Islet precursor cell (in vitro differentiated cells): Measurements from ENCODE around the gene HDAC11.
"Not testable (repeated sequence)": the region's sequence is repeated elsewhere in the genome, so short reads cannot be mapped to it uniquely, and the experiment has no call there.

Experiments
- DNase-seq: peaks from one replicate; pipeline ENCODE4 v3.0.0-alpha.2; 2018

HDAC11 gene

DNA sequence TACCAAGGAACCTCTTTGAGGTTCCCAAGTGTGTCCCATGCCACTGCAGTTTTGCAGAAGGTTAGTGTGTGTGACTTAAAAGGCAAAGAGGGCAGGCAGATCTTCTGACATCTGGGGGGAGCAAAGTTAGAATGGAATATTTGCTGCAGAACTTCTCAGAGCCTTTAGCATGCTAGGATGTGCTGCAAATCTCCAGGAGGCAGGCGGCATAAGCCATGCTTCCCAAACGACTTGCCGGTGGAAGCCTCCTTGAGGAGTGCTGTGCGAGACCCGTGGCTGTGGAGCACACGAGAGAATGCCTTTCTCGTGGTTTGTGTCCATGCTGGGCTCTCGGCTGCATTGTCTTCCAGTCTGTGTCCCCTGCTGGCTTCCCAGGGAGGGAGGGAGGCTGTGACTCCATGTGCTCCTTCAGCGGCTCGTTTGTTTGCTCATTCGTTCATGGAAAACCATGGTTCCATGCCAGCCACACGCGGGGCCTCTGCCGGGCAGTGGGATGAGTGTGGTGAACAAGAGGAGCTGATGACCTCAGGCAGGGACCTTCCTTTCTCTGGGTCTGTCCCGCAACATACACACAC, 13.8 kb downstream of the HDAC11 start:
- DNase-seq, result no peak

DNA sequence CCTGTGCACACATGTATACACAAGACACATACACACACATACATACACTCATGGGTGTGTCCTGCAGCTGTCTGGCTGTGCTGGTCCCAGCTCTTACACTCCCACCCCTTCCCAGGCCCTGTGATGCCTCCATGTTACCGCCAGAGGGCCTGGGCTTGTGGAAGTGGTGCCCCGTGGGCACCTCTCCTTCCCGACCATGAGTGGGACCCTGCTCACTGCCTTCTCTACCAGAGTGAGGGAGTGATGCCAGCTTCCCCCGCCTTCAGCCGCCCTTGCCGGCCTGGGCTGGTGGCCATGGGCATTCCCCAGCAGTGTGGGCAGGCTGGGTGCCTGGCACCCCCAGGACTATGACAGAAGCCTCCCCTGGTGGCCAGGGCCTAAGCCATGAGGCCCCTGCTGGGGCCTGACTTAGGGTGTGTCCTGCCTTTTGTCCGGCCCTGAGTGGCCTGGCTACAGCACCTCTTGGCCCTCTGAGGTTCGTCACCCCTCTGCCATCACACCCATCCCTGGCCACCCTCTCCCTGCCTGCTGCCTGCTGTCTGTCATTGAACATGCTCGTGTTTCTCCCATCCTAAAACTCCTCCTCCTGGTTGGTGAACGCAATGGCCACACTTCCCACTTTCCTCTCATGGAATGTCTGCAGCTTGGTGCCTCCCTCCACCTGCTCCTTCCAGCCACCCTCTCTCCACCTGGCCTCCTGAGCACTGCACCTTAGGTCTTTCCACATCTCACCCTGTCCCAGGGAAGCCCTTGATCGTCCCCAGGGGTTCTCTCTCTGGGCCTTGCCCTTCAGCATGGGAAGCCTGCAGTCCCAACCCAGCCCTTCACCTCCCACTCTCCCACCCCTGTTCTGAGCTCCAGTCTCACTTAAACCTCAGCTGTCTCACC, 14.6 kb downstream of the HDAC11 start:
- DNase-seq, result peak; percentile 75

DNA sequence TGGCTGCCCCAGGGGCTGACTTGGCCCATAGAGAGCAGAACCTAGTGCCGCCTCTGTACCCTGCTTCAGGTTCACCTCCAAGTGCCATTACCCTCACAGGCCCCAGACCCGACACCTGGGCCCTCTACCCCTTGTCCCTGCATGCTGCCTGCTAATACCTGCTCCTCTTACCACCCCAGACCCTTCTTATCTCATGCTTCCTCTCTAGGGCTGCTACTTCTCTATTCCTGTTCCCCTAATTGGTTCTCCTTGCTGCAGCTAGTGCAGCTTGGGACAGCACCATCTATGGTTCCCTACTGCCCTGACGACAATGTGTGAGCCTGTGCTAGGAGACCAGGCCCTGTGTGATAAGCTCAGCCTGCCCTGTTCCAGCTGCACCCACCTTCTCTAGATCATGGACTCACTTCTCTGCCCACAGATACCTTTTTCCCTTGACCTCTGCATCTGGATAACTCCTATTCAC, 15.3 kb downstream of the HDAC11 start:
- no peak for DNase-seq

DNA sequence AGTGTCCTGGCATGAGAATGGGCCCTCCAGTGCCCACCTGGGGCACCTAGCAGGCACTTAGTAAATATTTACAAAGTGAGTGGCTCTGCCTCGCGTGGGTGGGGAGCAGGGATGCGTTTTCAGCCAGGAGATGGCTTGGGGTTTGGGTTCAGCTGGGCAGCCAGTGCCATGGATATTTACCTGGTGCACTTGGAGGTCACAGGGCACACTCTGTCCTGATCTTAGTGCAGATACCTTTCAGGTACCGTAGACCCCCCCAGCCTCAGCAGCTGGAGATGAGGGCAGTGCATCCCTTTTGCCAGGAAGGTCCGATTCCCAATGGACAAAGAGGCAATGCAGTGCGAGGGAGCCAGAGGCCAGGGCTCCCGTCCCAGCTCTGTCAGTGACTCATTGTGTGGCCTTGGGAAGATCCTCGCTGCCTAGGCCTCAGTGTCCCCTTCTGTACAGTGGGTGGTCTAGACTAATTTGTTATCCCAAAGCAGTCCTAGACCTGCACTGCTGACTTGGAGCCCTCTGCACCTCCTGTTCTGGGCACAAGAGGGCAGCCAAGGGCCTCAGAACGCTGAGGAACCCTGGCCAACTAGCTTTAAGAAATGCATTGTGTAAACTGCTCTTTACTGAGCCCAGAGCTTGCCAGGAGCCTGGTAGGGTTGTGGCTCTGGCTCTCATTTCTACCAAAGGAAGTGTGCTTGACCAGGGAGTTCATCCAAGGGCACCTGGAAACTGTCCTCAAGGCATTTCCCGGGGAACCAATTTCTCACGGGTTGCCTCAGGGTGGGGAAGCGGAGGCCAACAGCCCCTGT, 16.0 kb downstream of the HDAC11 start:
- peak; percentile 89 for DNase-seq

DNA sequence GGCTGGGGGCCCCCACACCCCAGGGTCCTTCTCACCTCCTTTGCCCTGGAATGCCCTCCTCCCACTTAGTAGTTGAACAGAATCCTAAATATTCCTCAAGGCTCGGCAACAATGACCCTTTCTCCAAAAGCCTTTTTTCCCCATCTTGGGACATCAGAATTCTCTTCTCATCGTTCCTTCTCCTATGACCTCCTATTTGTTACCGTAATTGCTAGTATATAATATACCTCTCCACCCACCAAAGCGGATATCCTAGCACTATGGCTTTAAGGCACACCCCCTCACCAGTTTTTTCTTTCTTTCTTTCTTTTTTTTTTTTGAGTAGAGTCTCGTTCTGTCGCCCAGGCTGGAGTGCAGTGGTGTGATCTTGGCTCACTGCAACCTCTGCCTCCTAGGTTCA, 16.8 kb downstream of the HDAC11 start:
- no peak for DNase-seq

DNA sequence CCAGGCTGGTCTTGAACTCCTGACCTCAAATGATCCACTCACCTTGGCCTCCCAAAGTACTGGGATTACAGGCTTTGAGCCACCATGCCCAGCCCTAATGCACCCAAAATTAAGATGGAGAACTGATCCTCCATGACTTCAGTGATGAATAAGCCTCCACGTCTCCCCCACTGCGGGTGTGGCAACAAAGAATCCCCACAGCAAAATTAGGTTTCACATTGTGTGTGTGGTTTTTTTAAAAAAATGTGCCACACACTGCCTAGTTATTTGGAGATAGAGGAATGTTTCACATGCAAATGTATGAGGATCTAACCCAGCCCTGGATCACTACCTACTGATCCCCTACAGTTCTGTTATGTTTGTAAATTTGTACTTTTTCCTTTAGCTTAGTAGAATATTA, 17.3 kb downstream of the HDAC11 start:
- no peak for DNase-seq

GRCh38 chr3:13498354-13499060, 18.4 kb downstream of the HDAC11 start:
- DNase-seq, result peak; percentile 56

GRCh38 chr3:13499246-13499645, 19.1 kb downstream of the HDAC11 start:
- not testable (repeated sequence) for DNase-seq

DNA sequence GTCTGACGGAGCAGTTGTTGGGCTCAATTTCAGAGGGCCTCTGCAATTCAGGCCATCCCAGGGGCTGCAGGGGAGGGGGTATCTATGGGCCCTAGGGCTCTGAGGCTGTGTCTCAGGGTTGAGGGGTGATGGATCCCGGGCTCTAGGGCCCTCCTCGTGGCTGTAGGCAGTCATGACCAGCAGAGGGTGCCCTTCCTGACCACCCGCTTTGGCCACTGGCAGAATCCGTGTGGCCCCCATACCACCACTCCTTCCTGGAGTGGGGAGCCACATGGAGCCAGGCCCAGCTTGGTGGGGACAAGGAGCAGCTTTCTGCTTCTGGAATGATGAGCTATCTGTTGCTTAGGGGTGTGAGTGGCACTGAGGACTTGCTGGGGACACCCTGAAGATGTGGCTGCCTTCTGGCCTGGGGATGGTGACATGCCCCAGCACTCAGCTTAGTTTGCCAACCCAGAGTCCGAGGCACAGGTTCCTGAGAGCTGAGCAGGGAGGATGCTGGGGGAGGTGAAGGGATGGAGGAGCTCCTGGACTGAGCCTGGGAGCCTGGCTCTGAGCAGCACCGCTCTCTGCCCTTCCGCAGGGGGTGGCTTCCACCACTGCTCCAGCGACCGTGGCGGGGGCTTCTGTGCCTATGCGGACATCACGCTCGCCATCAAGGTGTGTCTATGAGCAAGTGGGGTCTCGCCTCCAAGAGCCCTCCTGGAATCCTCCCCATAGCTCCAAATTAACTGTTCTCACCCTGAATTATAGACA, 20.2 kb downstream of the HDAC11 start:
- peak; percentile 63 for DNase-seq

DNA sequence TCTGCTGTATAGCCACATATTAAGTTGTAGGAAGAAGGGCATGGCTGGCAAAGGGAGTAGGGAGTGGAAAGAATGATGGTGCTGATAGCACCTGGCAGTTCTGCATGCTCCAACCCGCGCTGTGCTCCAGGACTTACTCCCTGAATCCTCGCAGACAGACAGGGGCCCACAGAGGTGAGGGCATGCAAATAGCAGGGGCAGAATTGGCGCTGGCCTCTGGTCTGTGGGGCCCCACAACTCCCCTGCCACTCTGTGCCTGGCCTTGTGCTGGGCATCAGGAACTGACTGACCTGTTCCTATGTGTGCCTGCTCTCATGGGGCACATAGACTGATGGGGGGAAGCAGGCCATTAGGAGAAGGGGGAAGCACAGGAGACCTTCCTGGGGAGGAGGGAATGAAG, 20.9 kb downstream of the HDAC11 start:
- no peak for DNase-seq

DNA sequence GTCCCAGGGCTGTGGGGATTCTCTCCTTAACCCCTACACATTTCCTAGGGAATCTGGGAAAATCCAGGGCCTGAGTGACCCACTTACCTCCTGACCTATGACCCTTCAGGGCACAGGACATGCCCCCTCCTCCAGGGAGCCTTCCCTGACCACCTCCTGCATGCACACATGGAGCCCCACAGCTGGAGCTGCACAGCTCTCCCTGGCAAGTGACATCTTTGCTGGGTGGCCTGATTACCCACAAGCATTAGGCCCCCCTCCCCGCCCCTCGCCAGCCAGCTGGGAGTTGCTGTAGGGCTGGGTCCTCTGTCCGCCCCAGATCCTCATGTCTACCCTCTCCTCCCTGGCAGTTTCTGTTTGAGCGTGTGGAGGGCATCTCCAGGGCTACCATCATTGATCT, 21.4 kb downstream of the HDAC11 start:
- no peak for DNase-seq

DNA sequence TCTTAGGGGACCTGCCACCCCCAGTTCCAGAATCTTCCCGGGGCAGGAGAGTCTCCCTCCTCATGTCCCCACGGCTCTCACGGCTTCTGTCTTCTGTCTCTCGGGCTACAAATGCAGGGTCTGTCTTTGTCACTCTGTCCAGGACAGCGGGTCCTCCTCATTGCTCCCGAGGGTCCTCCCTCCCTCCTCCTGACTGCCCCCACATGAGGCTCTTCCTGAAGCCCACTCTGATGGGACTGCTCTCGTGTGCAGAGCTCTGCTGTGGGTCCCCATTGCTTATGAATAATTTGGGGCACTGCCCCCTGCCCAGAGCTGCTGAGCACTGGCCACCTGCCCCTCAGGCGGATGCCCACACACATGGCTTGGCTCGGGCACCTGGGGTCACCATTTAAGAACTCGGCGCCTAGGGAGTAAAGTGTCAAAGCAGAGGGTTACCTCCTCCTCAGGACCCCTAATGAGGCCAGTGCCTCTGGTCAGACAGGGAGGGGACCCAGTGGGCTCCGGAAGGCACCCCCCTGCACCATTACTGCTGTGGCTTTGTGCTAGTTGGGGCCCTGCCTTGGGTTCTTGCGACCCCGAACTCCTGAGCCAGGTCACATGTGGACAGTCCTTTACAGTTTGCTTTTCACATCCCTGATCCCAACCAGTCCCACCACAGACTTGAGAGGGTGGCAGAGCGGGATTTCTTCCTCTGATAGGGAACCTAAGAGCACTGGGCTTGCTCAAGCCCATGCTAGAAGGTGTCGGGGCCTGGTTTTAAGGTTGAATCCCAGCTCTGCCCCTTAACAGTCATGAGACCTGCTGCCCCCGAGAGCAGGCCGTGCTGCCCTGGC, 22.1 kb downstream of the HDAC11 start:
- no peak for DNase-seq

- DNase-seq, result no peak
These were observed 22.6 kb downstream of the HDAC11 start for GRCh38 chr3:13502791-13503060.

GRCh38 chr3:13504161-13504831, 24.2 kb downstream of the HDAC11 start:
- peak; percentile 79 for DNase-seq

- no peak for DNase-seq
These were observed 25.3 kb downstream of the HDAC11 start for GRCh38 chr3:13505147-13506130.

GRCh38 chr3:13506239-13506638, 26.1 kb downstream of the HDAC11 start:
- no peak for DNase-seq

- no peak for DNase-seq
These were observed 26.6 kb downstream of the HDAC11 start for GRCh38 chr3:13506680-13507079.

DNA sequence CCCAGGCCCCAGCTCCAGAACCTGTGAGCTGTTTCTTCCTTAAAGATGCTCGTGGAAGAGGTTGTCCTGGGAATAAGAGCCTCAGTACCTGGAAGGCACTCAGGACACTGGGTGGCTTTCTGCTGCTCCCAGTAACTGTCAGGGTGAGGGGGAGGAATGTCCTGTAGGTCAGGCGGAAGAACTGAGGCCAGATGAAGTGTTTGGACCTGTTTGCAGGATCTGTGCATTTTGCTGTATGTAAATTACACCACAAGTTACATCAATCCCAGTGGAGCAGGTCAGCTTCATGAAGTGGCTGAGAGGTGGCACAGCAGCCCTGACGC, 27.1 kb downstream of the HDAC11 start:
- DNase-seq, result no peak

DNA sequence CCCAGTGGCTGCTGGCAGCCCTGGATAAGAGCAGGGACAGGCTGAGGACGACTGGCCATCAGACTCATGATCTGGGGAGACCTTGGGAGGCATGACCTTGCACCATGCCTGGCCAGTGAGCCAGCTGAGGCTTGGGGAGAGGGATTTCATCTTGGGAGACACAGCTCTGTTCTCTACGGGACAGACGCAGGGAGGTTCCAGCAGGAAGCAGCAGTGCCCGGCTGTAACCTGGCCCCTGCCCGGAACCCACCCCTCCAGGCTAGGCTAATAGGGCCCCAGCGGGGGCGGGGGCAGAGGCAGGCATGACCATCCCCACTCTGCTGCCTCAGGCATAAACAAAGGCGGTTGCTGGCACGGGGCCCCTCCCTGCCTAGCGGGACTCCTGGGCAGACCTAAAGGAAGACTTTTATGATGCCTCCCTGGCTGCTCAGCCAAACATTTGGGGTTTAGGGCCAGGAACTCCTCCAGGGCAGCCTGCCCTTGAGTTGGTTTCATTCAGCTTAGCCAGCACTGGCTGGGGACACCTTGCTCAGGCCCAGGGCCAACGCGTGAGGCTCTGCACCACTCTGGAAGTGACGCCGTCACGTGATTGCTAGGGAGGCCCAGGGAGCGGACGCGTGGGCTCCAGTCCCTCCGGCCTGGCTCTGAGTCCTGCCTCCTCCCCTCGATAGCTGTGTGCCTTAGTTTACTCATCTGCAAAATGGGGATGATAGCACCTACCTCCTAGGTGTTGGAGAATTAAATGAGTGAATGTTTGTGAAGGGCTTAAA, 27.6 kb downstream of the HDAC11 start:
- peak; percentile 77 for DNase-seq
